ENCODE measurements around the gene RAMACL. TPM values are rescaled to one million over a fixed set of nuclear protein-coding genes. Genes with fewer than 3 reads are reported as not detected.

RAMACL gene
- total RNA-seq, 1 experiment from 2014 or later, result 2.2 TPM

GRCh38 chr6:166580076-166581050 is 6.1 kb downstream of the RAMACL start:
- no TSS peak for BruUV-seq (replicated peaks)
- Mint-ChIP-seq H3K4me1 (ENCODE audit: low read depth, unreplicated experiment) (no peaks in the 10 kb centered on the region), H3K9me3 (ENCODE audit: low read depth, unreplicated experiment) (peaks cover 2% of the 10 kb centered on the region), H3K36me3 (ENCODE audit: insufficient read depth, unreplicated experiment) (no peaks in the 10 kb centered on the region), H3K27ac (ENCODE audit: unreplicated experiment) (no peak overlapping the region), H3K27me3 (ENCODE audit: unreplicated experiment) (no peaks in the 10 kb centered on the region), H3K4me3 (ENCODE audit: low read depth, unreplicated experiment) (no peak overlapping the region)
- no peak for DNase-seq
- no peak for TF ChIP-seq CTCF (IDR thresholded peaks at IDR 0.05; ENCODE audit: unreplicated experiment)
- intact Hi-C loops (cut with micrococcal nuclease; ENCODE audit: unreplicated experiment), result no loop called here
- CTCF ChIA-PET, result no interaction called here

GRCh38 chr6:166579237-166579850 is 7.1 kb downstream of the RAMACL start:
- Mint-ChIP-seq H3K9me3 (ENCODE audit: low read depth, unreplicated experiment) (peaks cover 2% of the 10 kb centered on the region), H3K27ac (ENCODE audit: unreplicated experiment) (no peak overlapping the region), H3K4me1 (ENCODE audit: low read depth, unreplicated experiment) (no peaks in the 10 kb centered on the region), H3K4me3 (ENCODE audit: low read depth, unreplicated experiment) (no peak overlapping the region), H3K36me3 (ENCODE audit: insufficient read depth, unreplicated experiment) (no peaks in the 10 kb centered on the region), H3K27me3 (ENCODE audit: unreplicated experiment) (no peaks in the 10 kb centered on the region)
- DNase-seq, result no peak
- CTCF ChIA-PET, result no interaction called here
- intact Hi-C loops (cut with micrococcal nuclease; ENCODE audit: unreplicated experiment), result no loop called here
- no TSS peak for BruUV-seq (replicated peaks)
- no peak for TF ChIP-seq CTCF (IDR thresholded peaks at IDR 0.05; ENCODE audit: unreplicated experiment)

- no peak overlapping the region for H3K4me3 Mint-ChIP-seq (ENCODE audit: low read depth, unreplicated experiment)
- no peaks in the 10 kb centered on the region for H3K27me3 Mint-ChIP-seq (ENCODE audit: unreplicated experiment)
- no peak overlapping the region for H3K27ac Mint-ChIP-seq (ENCODE audit: unreplicated experiment)
- H3K4me1 Mint-ChIP-seq (ENCODE audit: low read depth, unreplicated experiment), result no peaks in the 10 kb centered on the region
- TF ChIP-seq CTCF (IDR thresholded peaks at IDR 0.05; ENCODE audit: unreplicated experiment), result no peak
- DNase-seq, result no peak
- peaks cover 2% of the 10 kb centered on the region for H3K9me3 Mint-ChIP-seq (ENCODE audit: low read depth, unreplicated experiment)
- no peaks in the 10 kb centered on the region for H3K36me3 Mint-ChIP-seq (ENCODE audit: insufficient read depth, unreplicated experiment)
- CTCF ChIA-PET, result no interaction called here
- BruUV-seq (replicated peaks), result no TSS peak
- intact Hi-C loops (cut with micrococcal nuclease; ENCODE audit: unreplicated experiment), result no loop called here
Observed at GRCh38 chr6:166578536-166579236, 7.8 kb downstream of the RAMACL start.

- Mint-ChIP-seq H3K27ac (ENCODE audit: unreplicated experiment) (no peak overlapping the region), H3K4me3 (ENCODE audit: low read depth, unreplicated experiment) (no peak overlapping the region), H3K4me1 (ENCODE audit: low read depth, unreplicated experiment) (no peaks in the 10 kb centered on the region), H3K36me3 (ENCODE audit: insufficient read depth, unreplicated experiment) (no peaks in the 10 kb centered on the region), H3K27me3 (ENCODE audit: unreplicated experiment) (no peaks in the 10 kb centered on the region), H3K9me3 (ENCODE audit: low read depth, unreplicated experiment) (peaks cover 2% of the 10 kb centered on the region)
- intact Hi-C loops (cut with micrococcal nuclease; ENCODE audit: unreplicated experiment), result no loop called here
- no peak for TF ChIP-seq CTCF (IDR thresholded peaks at IDR 0.05; ENCODE audit: unreplicated experiment)
- CTCF ChIA-PET, result no interaction called here
- DNase-seq, result no peak
- no TSS peak for BruUV-seq (replicated peaks)
Observed at GRCh38 chr6:166575205-166575604, 11.3 kb downstream of the RAMACL start.

All from Calu3 (cell line).